ENCODE measurements around the gene ADAM11. TPM values are rescaled to one million over a fixed set of nuclear protein-coding genes. Genes with fewer than 3 reads are reported as not detected.
A peak's percentile ranks its signal among the peaks of the same experiment; 100 is the strongest.

Gene ADAM11
- polyA plus RNA-seq, 2 of the 4 experiments (the other 2 are of a cell fraction), result 0.75 to 2.1 TPM

DNA sequence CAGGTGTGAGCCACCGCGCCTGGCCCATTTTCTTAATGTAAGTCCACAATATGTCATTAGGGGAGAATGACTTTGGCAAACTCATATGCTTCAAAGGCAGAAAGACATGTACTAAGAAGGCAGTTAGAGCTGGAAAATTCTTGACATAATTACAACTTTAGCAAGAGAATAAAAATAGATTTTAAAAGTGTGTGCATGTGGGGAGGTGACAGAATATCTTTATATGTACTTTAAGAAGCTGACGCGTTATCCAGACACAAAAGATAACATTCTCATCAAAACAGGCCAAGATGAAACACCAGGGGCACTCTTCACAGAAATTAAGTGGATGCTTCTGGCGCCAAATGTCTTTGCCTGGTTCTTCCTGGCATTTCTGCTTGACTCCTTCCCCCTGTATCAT, 43.1 kb downstream of the ADAM11 start (continued):
- TF ChIP-seq TP53 (CRISPR knock-in tag; IDR thresholded peaks at IDR 0.05) (no peak), HDAC2 (IDR thresholded peaks at IDR 0.05) (no peak), RARB (CRISPR knock-in tag; IDR thresholded peaks at IDR 0.05) (no peak)

DNA sequence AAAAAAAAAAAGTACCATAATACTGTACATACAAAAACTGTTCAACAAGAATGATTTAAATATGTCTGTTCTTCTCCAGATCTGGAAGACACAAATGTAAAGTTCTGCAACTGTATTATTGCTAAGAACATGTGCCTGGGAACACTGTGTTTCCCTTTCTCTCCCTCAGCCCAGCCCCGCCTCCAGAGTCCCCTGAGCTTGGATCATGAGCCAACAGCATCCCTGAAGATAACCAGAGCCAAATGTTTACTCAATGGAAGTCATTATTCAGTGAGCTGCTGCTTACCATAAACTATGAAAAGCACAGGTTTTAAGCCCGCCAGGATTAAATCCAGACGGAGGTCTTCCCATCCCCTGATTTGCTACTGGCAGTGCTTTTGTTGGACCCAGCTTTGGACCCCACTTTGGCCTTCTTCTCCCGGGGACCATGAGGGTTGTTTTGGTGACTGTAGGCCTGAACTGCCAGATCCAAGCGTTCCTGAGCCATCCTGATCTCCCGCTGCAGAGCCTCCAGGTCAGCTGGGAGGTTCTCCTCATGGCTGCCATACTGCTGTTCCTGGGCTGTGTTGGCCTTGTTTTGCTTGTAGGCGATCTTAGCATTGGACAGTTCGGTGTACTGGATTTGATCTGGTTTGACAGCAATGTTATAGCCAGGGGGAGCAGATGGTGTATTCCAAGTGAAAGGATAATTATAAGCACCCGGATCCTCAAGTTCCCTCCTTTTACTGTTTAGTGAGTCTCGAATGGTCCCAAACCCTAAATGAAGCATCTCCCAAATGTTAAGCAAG, 45.7 kb downstream of the ADAM11 start:
- no peak overlapping the region for H3K4me2 ChIP-seq
- POLR2A ChIA-PET, result no interaction called here
- no peaks in the 10 kb centered on the region for H3K9me3 ChIP-seq
- H3K4me3 ChIP-seq, result no peak overlapping the region
- TF ChIP-seq, protein P1, sequence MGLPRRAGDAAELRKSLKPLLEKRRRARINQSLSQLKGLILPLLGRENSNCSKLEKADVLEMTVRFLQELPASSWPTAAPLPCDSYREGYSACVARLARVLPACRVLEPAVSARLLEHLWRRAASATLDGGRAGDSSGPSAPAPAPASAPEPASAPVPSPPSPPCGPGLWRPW (IDR thresholded peaks at IDR 0.05), result no peak
- no peak for TF ChIP-seq ZNF302 (CRISPR knock-in tag; IDR thresholded peaks at IDR 0.05)
- TF ChIP-seq, protein P2, sequence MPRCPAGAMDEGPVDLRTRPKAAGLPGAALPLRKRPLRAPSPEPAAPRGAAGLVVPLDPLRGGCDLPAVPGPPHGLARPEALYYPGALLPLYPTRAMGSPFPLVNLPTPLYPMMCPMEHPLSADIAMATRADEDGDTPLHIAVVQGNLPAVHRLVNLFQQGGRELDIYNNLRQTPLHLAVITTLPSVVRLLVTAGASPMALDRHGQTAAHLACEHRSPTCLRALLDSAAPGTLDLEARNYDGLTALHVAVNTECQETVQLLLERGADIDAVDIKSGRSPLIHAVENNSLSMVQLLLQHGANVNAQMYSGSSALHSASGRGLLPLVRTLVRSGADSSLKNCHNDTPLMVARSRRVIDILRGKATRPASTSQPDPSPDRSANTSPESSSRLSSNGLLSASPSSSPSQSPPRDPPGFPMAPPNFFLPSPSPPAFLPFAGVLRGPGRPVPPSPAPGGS (IDR thresholded peaks at IDR 0.05), result no peak
- TF ChIP-seq FOSL2 (IDR thresholded peaks at IDR 0.05), result no peak
- TF ChIP-seq FOSL2 (CRISPR knock-in tag; IDR thresholded peaks at IDR 0.05), result no peak
- no peak for TF ChIP-seq POLR2AphosphoS2 (conservative IDR thresholded peaks at IDR 0.05; ENCODE audit: low read length)
- no peak for TF ChIP-seq EHMT2 (IDR thresholded peaks at IDR 0.05; ENCODE audit: low read depth)
- no peak overlapping the region for H3K27ac ChIP-seq
- peak; percentile 7 for FAIRE-seq
- H3K4me1 ChIP-seq, result peaks cover 8% of the 10 kb centered on the region; the same call in 2 of the 3 replicates
- no peak; a peak in 1 of 6 replicates for ATAC-seq
- DNase-seq (ENCODE audit: low read depth in 1 of 2, low spot score in 1 of 2), result no peak
- WGBS (ENCODE audit: missing lambda C conversion rate), result 94% methylated on average over 10 of the region's 10 CpGs
- CTCF ChIA-PET, result interaction anchor here (0.8 to 4.5 kb wide), 5 partner anchors 26 to 78 kb away, joined by 3 to 26 read pairs (median 9); no protein-coding TSS in a partner anchor

DNA sequence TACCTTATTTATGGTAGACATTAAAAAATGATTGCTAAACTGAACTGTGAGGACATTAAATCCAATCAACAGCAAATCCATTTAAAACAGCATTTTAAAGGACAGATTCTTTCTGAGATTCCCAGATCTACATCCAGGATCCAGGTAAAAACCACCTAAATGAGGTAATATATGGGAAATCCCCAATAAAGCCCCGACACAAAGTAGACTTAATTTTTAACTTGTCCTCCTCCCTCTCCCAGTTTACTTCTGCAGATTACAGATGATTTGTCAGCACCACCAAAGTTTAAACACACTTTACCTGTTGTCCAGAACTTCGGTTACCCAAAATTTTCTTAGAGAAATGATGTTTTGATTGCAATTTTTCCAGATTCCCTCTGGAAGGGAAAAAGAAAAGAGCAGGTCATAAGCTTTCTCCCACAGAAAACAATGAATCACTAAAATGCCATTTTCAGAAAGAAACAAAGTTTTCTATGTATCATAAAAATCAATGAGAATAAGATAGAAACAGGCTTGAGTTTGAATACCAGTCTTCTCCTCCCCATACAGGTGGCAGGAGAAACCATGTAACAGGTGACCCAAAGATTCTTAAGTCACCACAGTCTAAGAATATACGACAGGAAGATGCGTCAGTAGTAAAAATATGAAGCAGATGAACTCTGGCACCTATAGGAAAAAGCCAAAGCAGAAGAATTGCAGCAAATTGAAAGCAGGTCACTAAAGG, 48.5 kb downstream of the ADAM11 start:
- no peak for FAIRE-seq
- no peak overlapping the region for H3K27ac ChIP-seq
- H3K4me1 ChIP-seq, result peaks cover 8% of the 10 kb centered on the region; the same call in 2 of the 3 replicates
- ChIA-PET CTCF (interaction anchor here (0.7 to 8.5 kb wide), 7 partner anchors 9 to 59 kb away, joined by 3 to 98 read pairs (median 5); no protein-coding TSS in a partner anchor), POLR2A (no interaction called here)
- DNase-seq (ENCODE audit: low read depth in 1 of 2, low spot score in 1 of 2), result no peak
- H3K9me3 ChIP-seq, result no peaks in the 10 kb centered on the region
- 0 out of 3 replicates have a peak overlapping the region, but pooled peaks have one; percentile 2 for H3K4me2 ChIP-seq
- H3K4me3 ChIP-seq, result no peak overlapping the region
- TF ChIP-seq MAFK (IDR thresholded peaks at IDR 0.05; ENCODE audit: partially characterized antibody) (no peak), ESRRA (IDR thresholded peaks at IDR 0.05; ENCODE audit: borderline replicate concordance, low read length) (no peak), RARB (CRISPR knock-in tag; IDR thresholded peaks at IDR 0.05) (no peak), SREBF2 (IDR thresholded peaks at IDR 0.05) (no peak), HDAC2 (IDR thresholded peaks at IDR 0.05) (no peak), FOSL2 (IDR thresholded peaks at IDR 0.05) (no peak), FOSL2 (CRISPR knock-in tag; IDR thresholded peaks at IDR 0.05) (no peak), POLR2AphosphoS2 (conservative IDR thresholded peaks at IDR 0.05; ENCODE audit: low read length) (no peak), CBX8 (IDR thresholded peaks at IDR 0.05) (no peak), RCOR1 (IDR thresholded peaks at IDR 0.05; ENCODE audit: low read depth, low read length) (no peak), KDM1A (IDR thresholded peaks at IDR 0.05; ENCODE audit: low read depth) (no peak), ZC3H11A (IDR thresholded peaks at IDR 0.05) (no peak), TP53 (CRISPR knock-in tag; IDR thresholded peaks at IDR 0.05) (no peak), EHF (CRISPR knock-in tag; IDR thresholded peaks at IDR 0.05) (no peak), RAD21 (conservative IDR thresholded peaks at IDR 0.05 in 1 of 2, IDR thresholded peaks at IDR 0.05 in 1 of 2) (no peak), KDM5A (IDR thresholded peaks at IDR 0.05) (no peak)
- TF ChIP-seq, protein P3, sequence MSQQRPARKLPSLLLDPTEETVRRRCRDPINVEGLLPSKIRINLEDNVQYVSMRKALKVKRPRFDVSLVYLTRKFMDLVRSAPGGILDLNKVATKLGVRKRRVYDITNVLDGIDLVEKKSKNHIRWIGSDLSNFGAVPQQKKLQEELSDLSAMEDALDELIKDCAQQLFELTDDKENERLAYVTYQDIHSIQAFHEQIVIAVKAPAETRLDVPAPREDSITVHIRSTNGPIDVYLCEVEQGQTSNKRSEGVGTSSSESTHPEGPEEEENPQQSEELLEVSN (IDR thresholded peaks at IDR 0.05; ENCODE audit: borderline replicate concordance, low read depth), result no peak
- TF ChIP-seq, protein P4, sequence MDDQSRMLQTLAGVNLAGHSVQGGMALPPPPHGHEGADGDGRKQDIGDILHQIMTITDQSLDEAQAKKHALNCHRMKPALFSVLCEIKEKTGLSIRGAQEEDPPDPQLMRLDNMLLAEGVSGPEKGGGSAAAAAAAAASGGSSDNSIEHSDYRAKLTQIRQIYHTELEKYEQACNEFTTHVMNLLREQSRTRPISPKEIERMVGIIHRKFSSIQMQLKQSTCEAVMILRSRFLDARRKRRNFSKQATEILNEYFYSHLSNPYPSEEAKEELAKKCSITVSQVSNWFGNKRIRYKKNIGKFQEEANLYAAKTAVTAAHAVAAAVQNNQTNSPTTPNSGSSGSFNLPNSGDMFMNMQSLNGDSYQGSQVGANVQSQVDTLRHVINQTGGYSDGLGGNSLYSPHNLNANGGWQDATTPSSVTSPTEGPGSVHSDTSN (IDR thresholded peaks at IDR 0.05), result no peak
- TF ChIP-seq, protein P1 (IDR thresholded peaks at IDR 0.05), result no peak
- TF ChIP-seq, protein P5, sequence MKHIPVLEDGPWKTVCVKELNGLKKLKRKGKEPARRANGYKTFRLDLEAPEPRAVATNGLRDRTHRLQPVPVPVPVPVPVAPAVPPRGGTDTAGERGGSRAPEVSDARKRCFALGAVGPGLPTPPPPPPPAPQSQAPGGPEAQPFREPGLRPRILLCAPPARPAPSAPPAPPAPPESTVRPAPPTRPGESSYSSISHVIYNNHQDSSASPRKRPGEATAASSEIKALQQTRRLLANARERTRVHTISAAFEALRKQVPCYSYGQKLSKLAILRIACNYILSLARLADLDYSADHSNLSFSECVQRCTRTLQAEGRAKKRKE (CRISPR knock-in tag; IDR thresholded peaks at IDR 0.05; ENCODE audit: low read depth), result no peak
- WGBS (ENCODE audit: missing lambda C conversion rate), result 61% methylated on average over 4 of the region's 4 CpGs
- no peak for ATAC-seq

Data from A549 (cell line).